HG03175 (cell line): ENCODE results near the gene ALDH1L2.
"Not testable (repeated sequence)": the region's sequence is repeated elsewhere in the genome, so short reads cannot be mapped to it uniquely, and the experiment has no call there.

Experiments
- ATAC-seq: cut with Tn5 transposase; IDR thresholded peaks from one replicate; pipeline ENCODE4 v1.9.1; 2021; ENCODE audit warnings: mild to moderate bottlenecking, moderate library complexity; ENCODE audit not compliant: unreplicated experiment

ALDH1L2 gene

DNA sequence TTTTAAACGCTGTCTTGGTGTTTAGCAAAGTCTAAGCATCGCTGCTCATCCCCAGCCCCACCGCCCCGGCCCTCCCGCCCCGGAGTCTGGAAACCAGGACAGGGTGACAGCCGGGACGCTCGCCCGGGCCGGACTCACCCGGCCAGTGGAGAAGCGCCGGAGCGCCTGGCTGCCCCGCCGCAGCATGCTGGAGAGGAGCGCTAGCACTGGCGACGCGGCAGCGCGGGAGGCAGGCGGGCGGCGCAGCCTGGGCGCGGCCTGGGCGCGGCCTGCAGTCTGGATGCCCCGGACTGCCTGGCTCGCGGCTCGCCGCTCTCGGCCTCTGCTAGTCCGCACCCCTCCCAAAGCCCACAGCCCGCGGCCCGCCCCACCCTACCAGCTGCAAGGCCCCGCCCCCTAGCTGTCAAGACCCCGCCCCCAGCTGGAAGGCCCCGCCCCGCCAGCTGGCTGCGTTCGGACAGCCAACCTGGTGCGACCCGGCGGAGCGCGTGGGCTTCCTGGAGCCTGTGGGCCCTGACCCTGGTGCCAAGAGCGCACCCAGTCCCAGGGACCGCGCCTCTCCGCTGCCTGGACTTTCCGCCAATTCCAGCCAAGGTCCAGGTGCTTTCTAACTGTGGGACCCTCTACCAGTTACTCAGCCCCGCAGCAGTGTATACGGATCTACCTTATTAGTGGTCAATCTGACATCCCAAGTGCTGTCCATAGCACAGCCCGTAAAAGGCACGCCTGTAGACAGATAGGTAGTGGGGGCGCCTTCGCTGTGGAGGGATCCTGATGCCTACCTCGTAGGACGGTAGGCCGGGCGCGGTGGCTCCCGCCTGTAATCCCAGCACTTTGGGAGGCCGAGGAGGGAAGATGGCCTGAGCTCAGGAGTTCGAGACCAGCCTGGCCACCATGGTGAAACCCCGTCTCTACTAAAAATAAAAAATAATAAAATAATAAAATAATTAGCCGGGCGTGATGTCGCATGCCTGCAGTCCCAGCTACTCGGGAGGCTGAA is at the start of gene ALDH1L2:
Gene ALDH1L2 (minus strand): TSS at position 208 of the 1,000 bp plus-strand sequence. CDS start 22 bp downstream, at position 186.
- peak; percentile 73 for ATAC-seq

DNA sequence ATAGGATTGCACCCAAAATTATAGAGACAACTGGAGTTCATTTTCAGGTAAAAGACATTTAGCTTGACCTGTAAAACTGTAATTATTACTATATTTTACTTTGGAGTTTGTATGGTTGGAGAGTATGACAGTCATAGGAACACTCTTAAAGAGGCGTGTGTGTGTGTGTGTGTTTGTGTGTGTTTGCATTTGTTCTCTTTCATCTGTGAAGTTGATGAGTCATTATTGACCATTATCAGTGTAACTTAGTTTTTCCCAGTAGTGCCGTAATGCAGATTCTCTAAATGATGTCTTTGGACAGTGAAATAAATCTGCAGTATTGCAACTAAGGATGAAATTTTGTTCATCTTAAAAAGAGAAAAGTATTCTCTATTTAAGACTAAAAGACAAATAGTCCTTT is 36.3 kb upstream of the ALDH1L2 start:
- ATAC-seq: no peak

DNA sequence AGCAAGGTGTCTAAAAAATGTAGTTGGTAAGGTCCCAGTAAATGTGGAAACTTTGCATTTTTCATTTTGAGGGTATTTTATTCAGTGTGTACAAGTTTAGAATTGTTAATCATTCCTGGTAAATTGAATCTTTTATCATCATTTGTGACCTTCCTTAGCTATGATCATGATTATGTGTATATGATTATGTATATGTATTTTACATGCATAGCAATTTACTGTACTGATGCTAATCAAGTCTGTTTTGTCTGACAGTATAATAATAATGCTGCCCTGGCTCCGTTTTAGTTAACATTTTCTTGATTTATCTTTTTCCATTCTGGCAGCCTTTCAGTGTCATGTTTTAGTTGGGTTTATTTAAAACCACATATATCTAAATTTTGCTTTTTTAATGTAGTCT is 32.7 kb upstream of the ALDH1L2 start:
- no peak for ATAC-seq

DNA sequence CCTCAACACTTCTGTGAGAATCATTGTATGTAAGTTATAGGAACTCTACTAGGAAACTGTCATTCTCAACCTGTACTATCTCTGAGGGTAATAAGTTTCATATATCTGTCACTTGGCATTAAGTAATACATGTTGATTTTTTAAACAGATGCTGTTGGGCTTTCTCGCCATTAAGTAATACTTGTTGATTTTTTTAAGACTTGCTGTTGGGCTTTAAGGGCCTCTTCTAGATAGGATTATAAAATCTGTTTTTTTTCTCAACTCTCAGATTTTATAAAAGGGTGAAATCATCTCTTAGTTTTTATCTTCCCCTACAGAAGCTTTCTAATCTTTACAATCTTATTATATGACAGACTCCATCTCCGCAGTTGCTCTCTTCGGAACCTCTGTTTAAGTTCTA is 28.8 kb upstream of the ALDH1L2 start:
- no peak for ATAC-seq

DNA sequence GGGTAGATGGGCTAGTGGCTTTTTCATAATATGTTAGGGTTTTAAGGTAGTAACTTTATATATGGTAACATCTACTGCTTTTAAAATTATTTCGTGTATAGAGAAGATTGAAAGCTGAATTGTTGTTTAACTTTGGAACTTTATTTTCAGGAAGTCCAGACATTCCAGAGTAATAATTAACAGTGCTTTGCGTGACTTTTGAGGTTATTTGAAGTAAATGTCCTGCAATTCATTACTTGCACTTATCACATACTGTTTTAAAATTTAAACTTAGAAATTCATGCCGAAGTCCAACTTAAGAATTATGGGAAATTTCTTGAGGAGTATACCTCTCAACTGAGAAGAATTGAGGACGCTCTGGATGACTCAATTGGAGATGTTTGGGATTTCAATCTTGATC is 26.6 kb upstream of the ALDH1L2 start:
- ATAC-seq: no peak

DNA sequence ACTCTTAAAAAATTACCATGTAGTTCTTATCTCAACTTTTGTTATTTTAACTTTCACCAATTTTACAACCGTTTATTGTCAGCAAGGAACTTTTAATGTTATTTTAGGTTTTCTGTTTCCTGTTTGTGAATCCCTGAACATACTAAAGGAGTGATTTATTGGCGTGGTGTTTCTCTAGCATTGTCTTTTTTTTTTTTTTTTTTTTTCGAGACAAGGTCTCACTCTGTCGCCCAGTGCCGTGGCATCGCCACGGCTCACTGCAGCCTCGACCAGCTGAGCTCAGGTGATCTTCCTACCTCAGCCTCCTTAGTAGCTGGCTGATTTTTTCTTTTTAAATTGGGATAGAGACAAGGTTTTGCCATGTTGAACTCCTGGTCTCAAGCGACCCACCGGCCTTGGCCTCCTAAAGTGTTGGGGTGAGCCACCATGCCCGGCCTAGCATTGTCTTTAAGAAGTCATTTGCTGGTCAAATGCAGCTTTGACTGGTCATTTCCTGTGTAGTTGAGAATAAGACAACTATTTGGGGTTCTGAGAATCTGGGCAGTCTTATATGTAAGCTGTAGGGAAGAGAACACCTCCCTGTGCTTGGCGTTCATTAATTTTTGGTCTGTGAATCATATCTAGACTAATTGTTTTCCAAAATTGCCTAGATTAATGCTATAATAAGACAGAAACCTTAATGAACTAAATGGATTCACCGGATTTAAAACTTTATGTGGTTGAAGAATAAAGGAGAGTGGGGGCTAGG is 25.4 kb upstream of the ALDH1L2 start:
- peak; percentile 44 for ATAC-seq

DNA sequence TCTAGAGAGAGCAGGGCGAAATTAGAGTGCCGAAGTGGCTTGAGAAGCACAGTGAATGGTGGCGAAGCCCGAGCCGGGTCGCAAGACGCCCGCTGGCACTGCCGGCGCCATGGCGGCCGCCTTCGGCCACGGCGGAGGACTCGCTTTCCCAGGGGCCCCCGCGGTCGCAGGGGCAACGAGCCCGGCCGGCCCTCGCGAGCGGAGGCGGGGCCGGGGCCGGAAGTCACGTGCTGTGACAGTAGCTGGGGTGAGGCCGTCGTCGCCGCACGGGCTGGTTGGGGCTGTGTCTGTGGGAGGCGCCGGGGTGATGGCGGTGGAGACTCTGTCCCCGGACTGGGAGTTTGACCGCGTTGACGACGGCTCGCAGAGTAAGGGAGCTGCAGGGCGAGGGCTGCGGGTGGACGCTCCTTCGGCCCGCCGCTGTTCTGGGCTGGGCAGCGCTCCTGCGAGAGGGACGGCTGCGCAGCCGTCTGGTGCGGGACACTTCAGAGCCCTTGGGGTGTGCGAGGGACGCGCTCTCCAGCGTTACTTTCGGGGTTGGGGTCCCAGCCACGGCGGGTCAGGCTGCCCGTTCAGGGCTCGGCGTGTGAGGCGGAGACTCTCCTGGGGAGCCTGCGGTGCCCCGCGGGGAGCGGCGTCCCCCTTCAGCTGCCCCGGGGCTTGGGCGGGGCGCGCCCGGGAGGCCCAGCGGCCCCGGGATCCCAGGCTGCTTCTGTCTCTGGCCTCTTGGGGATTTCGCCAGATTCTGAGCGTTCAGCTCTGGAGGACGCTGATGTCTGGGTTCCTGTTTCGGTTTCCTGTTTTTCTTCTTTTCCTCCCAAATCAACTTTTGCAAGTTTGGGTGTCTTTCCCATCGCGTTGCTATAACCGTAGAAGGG is 23.5 kb upstream of the ALDH1L2 start, which contains the start of gene WASHC4:
Gene WASHC4 (plus strand): TSS at position 238 of the 878 bp plus-strand sequence. CDS start 70 bp downstream, at position 308.
- peak; percentile 90 for ATAC-seq

DNA sequence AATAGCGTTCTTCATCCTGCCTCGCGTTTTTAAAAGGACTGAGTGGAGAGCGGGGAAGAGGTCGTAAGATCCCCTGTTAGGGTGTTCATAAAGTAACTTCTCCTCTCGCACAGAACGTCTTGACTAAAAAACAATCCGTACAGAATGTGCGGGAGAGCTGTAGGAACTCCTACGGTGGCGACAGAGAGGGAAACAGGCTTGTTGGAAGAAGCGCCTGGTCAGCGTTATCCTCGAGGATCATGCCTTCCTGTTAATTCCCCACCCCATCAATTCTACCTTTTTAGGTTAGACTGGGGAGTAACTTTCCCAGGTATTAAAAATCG is 22.9 kb upstream of the ALDH1L2 start:
- peak; percentile 2 for ATAC-seq

DNA sequence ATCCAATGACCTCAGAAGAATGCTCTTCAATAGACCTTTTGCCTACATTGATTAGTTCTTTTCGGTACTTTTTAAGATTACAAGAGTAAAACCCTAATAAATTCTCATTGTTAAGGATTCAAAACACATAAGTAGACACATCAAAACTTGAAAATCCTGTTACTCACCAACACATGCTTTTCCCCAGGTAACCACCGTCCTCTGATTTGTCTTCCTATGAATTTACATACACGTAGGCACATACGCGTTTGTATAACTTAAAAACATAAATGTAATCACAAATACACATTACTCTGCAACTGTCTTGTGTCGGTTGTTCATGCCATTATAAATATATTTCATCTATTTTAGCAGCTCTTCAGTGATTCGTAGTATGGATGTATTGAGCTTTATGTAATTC is 22.4 kb upstream of the ALDH1L2 start:
- ATAC-seq: no peak

DNA sequence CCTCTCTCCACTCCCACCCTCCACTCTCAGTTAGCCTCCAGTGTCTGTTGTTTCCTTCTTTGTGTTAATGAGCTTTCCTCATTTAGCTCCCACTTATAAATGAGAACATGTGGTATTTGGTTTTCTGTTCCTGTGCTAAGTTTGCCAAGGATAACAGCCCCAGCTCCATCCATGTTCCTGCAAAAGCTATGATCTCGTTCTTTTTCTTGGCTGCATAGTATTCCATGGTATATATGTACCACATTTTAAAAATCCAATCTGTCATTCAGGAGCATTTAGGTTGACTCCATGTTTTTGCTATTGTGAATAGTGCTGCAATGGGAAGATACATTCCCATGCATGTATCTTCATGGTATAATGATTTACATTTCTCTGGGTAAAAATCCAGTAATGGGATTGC is 20.5 kb upstream of the ALDH1L2 start:
- no peak for ATAC-seq

DNA sequence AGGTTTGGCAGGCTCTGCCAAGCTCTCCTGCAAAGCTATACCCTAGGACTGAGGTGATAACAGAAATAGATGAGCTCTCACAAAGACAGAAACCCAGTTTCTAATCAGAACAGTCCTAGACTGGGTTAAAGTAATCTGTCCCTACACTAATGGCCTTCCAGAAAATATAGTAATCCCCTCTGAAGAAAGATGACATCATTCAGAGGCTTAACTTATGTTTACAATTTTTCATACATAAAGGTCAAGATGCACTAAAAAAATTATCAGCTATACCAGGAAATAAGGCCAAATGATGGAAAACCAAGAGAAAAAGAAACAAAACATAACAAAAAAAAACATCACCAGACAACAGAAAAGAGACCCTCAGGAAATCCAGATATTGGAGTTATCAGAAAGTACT is 18.4 kb upstream of the ALDH1L2 start:
- no peak for ATAC-seq

DNA sequence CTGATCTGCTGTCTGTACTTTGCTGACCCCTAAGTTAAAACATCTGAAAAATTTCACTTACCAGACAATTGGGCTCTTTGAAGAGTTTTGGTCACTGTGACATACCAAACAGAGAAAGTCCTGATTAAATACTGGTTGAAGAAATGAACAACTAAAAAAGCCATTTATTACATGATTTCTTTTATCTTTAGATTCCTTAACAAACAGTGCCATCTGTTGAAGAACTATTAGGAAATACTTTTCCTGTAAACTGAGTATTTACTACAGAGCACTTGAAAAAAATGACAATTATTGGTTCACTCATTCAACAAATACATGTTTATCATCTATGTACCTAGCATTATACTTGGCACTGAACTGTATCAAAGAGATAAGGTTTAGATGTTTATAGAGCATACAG is 16.7 kb upstream of the ALDH1L2 start:
- ATAC-seq: no peak

DNA sequence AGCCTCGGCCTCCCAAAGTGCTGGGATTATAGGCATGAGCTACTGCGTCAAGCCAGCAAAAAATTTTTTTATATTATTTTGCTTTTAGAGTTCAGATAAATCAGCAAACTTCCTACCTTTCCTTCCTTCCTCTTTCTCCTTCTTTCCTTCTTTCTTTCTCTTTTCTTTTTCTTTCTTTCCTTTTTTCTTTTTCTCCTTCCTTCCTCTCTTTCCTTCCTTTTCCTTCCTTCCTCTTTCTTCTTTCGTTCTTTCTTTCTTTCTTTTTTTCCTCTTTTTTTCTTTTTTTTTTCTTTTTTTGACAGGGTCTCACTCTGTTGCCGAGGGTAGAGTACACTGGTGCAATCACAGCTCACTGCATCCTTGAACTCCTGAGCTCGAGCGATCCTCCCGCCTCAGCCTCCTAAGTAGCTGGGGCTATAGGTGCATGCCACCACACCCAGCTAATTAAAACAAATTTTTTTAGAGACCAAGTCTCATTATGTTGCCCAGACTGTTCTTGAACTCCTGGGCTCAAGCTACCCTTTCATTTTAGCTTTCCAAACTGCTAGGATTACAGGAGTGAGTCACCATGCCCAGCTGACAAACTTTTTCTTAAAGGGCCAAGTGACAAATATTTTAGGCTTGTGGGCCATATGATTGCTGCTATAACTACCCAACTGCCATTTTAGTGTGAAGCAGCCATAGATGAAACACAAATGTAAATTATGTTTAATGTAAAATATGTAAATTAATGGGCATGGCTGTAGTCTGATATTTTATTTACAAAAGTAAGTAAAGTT is 16.1 kb upstream of the ALDH1L2 start:
- no peak for ATAC-seq

DNA sequence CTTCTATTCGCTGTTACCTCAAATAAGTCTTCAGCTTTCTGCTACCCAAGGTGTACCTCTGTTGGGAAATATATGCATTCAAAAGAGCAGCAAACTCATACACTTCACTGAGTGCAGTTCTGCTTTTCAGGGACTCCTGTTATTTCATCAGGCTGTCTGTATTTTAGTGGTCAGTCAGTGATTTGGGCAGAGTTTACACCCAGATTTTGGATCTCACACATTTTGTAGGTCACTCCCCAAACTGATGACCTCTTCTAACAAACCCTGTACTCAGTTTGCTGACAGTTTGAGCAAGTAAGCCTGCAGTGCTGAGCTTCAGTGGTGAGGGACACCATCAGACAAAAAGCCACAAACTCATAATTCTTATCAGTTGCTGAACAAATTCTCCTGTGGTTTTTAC is 15.1 kb upstream of the ALDH1L2 start:
- no peak for ATAC-seq

DNA sequence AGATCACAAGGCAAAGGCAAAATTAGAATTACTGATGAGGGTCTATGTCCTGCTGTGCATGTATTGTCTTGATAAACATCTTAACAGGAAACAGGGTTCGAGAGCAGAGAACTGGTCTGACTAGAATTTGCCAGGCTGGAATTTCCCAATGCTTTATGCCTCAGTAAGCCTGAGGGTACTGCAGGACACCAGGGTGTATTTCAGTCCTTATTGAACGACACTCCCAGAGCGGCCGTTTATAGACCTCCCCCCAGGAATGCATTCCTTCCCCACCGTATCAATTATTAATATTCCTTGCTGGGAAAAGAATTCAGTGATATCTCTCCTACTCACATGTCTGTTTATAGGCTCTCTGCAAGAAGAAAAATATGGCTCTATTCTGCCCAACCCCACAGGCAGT is 11.1 kb upstream of the ALDH1L2 start:
- ATAC-seq: not testable (repeated sequence)

DNA sequence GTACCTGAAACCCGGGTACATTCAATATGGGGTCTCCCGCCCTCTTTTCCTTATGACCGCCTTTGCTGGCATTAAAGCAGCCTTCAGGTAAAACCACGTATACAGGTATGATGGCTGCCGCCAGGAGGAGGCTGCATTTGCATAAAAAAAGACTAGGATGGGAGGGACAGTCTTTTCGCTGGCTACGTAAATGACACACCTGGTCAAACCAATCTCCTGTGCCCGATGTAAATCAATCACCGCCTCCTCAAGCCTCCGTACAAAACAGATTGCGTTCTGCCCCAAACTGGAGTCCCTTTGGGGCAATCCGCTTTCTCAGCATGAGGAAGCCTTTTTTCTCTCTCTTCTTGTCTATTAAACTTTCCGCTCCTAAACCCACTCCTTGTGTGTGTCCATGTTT is 8.1 kb upstream of the ALDH1L2 start:
- no peak for ATAC-seq

DNA sequence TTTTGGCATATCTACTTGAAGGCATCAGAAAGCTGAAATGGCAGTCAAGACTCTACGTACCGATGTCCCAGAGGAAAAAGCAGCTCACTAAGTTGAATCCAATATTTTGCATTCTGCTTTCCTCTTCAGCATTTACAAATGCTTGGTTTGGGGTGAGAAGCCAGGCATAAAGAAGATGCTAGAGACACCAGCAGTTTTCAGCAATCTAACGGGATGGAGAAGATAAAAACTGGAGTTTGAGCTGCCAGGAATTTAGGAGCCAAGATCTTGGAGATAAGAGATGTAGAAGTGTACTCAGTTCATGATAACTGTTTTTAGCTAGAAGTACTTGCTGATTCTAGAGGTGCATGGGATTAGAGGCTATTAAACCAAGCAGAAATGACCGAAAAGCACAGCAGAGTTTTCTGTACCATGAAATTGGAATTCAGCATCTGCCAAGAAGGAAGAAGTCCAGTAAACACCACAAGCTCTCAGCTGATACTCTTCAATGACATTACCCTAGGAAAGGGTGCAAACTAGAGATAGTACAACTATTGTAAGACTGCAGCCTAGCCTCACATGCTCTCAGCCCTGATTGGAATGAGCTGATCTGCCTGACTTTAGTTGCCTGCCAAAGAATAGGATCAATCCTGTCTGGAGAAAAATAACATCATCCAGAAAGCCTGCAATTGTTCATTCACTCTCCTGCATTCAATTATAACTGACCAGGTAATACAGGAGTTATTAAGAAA is 7.4 kb upstream of the ALDH1L2 start:
- ATAC-seq: no peak

DNA sequence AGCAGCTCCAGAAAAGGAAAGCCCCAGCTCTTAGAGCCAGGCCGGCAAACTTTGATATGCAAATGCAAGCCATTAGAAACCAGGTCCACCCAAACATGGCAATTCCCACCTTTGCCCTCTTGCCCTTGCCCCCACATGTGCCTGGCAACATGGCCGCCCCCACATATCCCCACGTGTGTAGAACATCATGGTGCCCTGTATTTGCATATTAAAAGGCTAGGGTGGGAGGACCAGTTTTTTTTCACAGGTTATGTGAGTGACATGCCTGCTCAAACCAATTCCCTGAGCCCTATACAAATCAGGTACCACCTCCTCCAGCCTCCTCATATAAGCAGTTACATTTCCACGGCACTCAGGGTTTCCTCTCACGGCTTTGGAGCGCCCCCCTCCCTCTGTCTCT is 6.1 kb upstream of the ALDH1L2 start:
- no peak for ATAC-seq

DNA sequence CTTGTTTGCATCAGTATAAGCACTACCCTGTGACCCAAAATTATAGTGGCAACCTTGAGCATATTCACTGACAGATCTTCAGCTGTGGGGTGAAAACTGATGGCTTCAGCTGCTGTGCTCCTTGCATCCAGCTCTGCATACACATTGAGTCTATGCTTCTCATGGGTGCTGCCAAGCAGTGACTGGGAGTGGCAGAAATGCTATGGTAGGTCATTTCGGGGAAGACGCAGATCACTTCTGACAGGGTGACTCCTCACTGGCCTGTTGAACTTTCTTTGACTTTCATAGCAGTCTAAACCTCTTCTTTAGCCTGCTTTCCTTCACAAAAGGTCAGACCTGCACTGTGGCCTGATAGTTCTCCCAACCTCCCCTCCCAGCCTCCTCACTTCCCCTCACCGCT is 5.6 kb upstream of the ALDH1L2 start:
- no peak for ATAC-seq

DNA sequence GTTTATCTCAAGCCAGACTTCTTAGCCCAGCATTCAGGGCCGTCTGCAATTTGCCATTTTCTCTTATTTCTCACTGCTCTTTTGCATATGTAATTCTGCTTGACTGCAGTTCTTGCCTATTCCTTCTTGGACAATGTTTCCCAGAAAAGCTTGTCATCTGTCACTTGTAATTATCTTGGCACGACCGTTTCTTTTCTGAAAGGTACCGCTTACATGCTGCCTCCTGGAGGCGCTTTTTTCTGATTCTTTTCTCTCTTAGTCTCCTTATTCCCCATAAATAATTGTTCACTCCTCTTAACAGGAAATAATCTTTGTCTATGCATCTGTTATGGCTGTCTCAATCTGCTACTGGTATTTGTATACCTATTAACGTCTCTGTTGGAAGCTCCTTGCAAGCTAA is 1.2 kb upstream of the ALDH1L2 start:
- ATAC-seq: no peak
